Cardiac fibroblast (primary cell): ENCODE results near the gene NOVA1.

Source experiments
- DNase-seq, 2 donors: peaks; one replicate each; pipeline versions ENCODE4 v3.0.0 to v3.0.0-alpha.2; 2010; ENCODE audit warnings: low read depth in 2 of 2
- H3K4me3 ChIP-seq, 2 donors: replicated peaks in 1 of 2; 1 replicate in 1 of 2; 2 replicates in 1 of 2; pipeline ENCODE4 v1.5.1; 2011; ENCODE audit warnings: low read depth in 2 of 2, low read length in 2 of 2, mild to moderate bottlenecking in 2 of 2, moderate library complexity in 1 of 2
- CTCF ChIP-seq: IDR thresholded peaks from one replicate; pipeline ENCODE4 v1.5.1; 2011; ENCODE audit warnings: low read depth, mild to moderate bottlenecking, low read length, inconsistent platforms

NOVA1 gene

DNA sequence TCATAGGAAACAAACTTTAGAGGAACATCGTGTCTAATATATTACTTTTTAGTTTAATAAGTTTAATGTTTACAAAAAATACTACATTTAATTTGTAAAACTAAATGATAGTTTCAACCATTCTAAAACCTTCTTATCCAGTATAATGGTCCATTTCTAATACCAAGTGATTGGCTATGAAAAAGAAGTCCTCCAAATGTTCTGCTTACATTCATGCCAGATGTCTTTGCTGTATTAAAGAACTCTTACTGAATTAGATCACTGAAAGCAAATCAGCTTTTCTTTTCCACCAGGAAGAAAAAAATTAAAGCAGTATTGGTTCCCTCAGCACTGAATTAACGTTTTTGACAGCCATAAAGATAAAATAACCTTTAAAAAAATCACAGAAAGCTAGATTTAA lies 3.7 kb downstream of the NOVA1 start:
- no peak for DNase-seq
- no peak for TF ChIP-seq CTCF
- H3K4me3 ChIP-seq = no peak overlapping the region

GRCh38 chr14:26593357-26593756 lies 4.5 kb downstream of the NOVA1 start:
- TF ChIP-seq CTCF = no peak
- no peak for DNase-seq
- no peak overlapping the region for H3K4me3 ChIP-seq

DNA sequence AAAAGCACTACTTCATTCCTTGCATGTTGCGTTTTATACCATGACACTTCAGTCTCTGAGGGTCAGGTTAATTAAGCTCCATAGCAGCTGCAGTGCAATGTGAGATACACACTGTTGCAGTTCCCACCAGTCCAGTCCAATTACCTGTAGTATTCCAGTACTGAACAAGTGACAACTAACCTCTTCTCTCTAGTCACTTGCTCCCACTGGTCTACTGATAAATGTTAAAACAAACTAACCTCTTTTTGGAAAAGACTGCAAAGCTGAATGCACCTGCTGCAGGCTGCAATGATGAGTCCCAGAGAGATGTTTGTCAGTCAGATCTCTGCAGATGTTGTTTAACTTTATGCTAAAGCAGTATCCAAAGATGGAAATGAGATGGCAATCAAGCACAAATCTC lies 7.9 kb downstream of the NOVA1 start:
- no peak for TF ChIP-seq CTCF
- no peak for DNase-seq
- no peak overlapping the region for H3K4me3 ChIP-seq

DNA sequence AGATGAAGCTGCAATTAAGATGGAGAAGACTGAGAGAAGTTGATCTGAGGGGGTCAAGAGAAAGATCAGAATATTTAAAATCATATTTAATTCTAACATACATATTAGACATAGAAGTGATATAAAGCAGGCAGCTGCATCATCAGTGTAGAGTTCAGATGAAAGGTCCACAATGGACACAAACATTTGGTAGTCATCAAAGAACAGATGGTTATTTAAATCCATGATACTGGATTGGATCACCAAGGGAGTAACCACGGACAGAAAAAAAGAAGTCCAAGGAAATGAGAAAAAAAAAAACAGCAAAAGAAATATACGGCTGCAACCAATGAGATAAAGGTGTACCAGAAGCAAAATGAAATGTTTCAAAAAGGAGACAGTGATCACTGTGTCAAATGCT lies 20.1 kb downstream of the NOVA1 start:
- no peak overlapping the region for H3K4me3 ChIP-seq
- peak in 1 of 2 donors; percentile 2 for DNase-seq
- no peak for TF ChIP-seq CTCF

DNA sequence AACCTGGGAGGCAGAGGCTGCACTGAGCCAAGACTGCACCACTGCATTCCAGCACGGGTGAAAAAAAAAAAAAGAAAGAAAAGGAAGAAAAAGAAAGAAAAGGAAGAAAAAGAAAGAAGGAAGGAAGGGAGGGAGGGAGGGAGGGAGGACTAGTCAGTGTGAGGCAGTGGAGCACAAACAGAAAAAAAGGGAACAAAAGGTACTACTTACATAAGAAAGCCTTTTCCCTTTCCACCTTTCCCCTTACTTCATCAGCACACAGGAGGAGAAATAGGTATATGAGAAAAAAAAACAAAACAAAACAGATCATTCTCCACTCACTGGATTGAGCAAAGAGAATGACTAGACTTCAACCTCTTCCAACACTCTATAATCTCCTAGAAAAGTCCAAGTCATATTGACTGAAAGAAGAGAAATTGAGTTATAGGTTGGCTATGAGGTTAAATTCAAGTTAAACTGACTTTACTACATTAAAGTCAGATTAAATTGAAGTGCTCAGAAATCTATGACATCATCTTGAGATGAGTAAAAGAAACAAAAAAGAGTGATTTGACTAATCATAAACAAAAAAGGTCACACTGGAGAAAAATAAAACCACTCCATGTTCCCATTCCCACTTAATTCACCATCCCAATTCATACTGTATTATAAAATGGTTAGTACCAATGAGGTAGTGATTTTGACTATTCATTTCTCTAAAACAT lies 43.6 kb downstream of the NOVA1 start:
- DNase-seq = no peak
- no peak overlapping the region for H3K4me3 ChIP-seq
- no peak for TF ChIP-seq CTCF

- no peak for DNase-seq
- no peak overlapping the region for H3K4me3 ChIP-seq
- TF ChIP-seq CTCF = no peak
Measured at GRCh38 chr14:26549571-26549970, 48.3 kb downstream of the NOVA1 start.

DNA sequence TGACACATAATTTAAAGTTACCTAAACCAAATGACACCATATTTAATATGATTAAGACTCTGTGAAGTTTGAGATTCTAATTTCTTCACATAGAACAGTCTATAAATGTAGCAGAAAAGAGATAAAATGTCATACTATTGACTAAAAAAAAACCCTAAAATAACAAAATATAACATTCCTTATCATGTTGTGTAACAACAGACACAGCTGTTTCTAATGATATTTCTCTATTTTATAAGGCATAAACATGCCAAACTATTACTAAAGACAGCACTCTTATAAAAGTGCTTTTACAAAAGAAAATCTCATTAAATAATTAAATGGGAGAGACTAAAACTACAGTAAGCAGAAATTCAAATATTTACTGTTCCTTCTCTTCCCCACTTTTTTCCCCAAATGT lies 49.4 kb downstream of the NOVA1 start:
- DNase-seq = peak in 1 of 2 donors; percentile 3
- H3K4me3 ChIP-seq = no peak overlapping the region
- TF ChIP-seq CTCF = no peak
